ENCODE data around the gene UPP2.

UPP2 gene

DNA sequence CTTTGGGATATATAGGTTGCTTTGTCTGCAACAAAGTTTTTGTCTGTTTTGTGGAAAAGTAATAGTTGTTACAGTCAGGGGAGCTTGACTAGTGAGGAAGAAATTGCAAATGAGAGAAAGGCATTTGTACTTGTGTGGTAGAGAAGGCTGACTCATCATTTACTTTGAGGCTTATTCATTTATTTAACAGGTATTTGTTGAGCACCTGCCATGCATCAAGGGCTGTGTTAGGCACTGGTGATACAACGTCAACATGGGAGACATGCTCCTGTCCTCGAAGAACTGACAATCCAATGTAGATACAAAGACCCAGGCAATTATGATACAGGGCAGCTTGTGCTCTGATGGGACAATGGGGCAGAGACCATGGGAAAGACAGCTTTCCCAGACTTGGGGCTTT is 79.5 kb downstream of the UPP2 start:
- no peak for DNase-seq (ENCODE audit: low read depth)
- TF ChIP-seq, protein P1, sequence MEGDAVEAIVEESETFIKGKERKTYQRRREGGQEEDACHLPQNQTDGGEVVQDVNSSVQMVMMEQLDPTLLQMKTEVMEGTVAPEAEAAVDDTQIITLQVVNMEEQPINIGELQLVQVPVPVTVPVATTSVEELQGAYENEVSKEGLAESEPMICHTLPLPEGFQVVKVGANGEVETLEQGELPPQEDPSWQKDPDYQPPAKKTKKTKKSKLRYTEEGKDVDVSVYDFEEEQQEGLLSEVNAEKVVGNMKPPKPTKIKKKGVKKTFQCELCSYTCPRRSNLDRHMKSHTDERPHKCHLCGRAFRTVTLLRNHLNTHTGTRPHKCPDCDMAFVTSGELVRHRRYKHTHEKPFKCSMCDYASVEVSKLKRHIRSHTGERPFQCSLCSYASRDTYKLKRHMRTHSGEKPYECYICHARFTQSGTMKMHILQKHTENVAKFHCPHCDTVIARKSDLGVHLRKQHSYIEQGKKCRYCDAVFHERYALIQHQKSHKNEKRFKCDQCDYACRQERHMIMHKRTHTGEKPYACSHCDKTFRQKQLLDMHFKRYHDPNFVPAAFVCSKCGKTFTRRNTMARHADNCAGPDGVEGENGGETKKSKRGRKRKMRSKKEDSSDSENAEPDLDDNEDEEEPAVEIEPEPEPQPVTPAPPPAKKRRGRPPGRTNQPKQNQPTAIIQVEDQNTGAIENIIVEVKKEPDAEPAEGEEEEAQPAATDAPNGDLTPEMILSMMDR (IDR thresholded peaks at IDR 0.05; ENCODE audit: low read depth, low read length, missing control alignments), result no peak
- no peak overlapping the region for H3K4me3 ChIP-seq (ENCODE audit: low read depth, low read length)
- in situ Hi-C loops (cut with HindIII; ENCODE audit: low sequenced_read_pairs), result no loop called here

DNA sequence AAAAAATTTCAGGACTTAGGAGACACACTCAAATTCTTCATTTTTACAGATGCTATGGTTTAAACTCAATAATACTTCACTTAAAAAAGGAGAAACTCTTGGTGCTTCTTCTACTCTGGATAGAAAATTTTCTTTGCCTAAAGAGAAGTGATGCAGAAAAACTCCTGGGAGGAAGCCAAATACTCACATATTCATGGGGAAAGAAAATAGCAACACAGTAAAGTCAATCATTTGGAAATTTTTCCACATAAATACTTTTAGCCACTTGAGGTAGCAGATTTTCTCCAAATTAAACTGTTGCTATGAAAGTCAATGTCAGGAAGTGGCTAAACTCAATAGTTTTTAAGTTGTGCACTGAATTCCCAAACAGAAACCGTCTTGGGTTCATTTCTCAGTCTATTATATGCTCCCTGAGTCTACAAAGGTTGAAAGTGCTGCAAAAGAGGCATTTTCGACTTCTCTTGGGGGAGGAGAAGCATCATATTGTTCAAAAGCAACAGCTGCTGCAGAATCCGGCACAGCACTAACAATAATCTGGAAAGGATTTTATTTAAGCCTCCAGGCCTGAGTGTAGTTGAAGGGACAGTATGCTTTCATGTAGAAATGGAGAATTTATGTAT is 81.1 kb downstream of the UPP2 start:
- in situ Hi-C loops (cut with HindIII; ENCODE audit: low sequenced_read_pairs), result no loop called here
- no peak for DNase-seq (ENCODE audit: low read depth)
- TF ChIP-seq, protein P1 (IDR thresholded peaks at IDR 0.05; ENCODE audit: low read depth, low read length, missing control alignments), result no peak
- H3K4me3 ChIP-seq (ENCODE audit: low read depth, low read length), result no peak overlapping the region

DNA sequence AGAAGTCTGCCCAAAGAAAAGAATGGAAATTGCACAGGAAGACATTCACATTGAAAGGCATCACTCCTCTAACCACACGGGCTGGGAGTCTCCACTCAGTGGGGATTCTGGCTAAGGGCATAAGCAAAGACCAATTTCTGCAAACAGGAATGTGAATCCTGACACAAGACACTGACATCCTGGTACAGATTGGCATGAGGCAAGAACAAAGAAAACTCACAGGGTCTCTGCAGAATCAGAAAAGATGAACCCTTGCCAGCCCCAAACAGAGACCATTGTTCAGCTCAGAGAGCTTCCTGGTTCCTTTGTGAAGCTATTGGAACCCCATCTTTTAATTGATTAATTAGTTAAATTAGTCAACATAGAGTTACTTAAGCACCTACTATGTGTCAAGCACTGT is 82.3 kb downstream of the UPP2 start:
- no peak overlapping the region for H3K4me3 ChIP-seq (ENCODE audit: low read depth, low read length)
- in situ Hi-C loops (cut with HindIII; ENCODE audit: low sequenced_read_pairs), result no loop called here
- TF ChIP-seq, protein P1 (IDR thresholded peaks at IDR 0.05; ENCODE audit: low read depth, low read length, missing control alignments), result no peak
- no peak for DNase-seq (ENCODE audit: low read depth)

DNA sequence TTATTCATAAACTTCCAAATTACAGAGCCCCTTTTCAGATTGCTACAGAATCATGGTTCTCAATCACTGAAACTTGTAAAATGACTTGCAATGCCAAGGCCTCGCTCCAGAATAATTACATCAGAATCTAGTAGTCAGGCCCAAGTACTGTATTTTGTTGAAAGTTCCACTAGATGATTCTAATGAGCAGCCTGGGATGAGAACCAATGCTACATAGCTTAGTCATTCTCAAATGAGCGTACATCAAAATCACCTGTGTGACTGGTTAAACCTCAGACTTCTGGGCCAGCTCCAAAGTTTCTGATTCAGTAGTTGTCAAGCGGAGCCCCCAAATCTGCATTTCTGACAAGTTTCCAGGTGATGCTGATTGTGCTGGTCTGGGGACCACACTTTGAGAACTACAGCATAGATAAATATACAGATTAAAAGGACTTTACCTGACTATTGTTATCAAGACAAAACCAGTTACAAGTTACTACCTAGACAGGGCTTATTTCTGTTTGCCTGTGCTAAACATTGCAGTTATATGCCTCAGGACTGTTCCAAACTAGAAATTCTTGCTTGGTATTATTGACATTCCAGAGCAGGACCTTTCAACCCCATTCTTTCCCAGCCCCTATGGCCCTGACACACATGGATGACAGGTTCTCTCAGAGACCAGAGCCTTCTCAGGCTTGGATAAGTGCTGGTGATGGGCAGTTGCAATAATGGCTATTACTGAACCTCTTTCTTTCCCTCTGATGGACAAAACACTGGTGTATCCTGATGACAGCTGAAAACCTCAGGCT is 83.1 kb downstream of the UPP2 start:
- TF ChIP-seq, protein P1 (IDR thresholded peaks at IDR 0.05; ENCODE audit: low read depth, low read length, missing control alignments), result no peak
- in situ Hi-C loops (cut with HindIII; ENCODE audit: low sequenced_read_pairs), result no loop called here
- no peak for DNase-seq (ENCODE audit: low read depth)
- H3K4me3 ChIP-seq (ENCODE audit: low read depth, low read length), result no peak overlapping the region

All from astrocyte of the cerebellum (primary cell).